NCI-H510A treated with DMSO at 0.1 percent for 48 hours (cell line): ENCODE results near the gene FOXP1.

Source experiments
- DNase-seq: peaks from one replicate; lab custom pipeline; 2025; lab: John Stamatoyannopoulos, UW

Gene FOXP1

DNA sequence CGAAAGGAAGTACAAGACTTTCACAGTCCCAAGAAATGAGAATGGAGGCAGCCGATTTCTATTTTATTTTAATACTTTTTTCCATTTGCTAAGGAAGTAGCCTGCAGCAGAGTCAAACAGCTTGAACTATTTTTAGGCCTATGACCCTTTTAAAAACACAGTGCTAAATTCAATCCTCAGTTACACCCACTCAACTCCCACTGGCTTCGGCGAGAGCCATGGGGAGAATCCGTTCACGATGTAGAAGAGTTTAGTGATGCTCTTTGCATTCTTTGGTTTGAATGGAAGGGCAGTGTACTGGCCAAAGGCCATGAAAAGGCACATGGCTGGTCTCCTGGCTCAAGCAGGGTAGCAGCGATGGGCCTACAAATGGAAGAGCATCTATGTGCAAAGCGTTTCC lies 343.5 kb downstream of the FOXP1 start:
- DNase-seq, result no peak

- DNase-seq, result no peak
Observed at GRCh38 chr3:71238355-71238757, 345.2 kb downstream of the FOXP1 start.

DNA sequence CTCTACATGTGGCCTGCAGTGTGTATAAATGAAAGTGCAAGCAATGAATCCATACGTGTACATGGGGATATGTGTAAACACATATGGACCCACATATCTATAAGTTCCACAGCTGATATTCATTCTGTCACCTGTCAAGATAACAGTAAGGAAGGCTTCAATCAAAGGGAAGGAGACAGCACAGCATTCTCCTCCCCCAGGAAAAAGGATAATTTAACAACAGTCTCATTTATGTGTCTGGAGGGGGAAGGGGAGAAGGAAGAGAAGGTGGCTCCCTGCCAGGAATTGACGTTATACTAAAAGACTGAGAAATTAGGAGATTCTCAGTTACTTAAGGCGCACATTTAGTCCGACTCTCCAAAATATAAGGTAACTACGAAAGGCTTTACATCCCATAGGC lies 345.9 kb downstream of the FOXP1 start:
- no peak for DNase-seq

DNA sequence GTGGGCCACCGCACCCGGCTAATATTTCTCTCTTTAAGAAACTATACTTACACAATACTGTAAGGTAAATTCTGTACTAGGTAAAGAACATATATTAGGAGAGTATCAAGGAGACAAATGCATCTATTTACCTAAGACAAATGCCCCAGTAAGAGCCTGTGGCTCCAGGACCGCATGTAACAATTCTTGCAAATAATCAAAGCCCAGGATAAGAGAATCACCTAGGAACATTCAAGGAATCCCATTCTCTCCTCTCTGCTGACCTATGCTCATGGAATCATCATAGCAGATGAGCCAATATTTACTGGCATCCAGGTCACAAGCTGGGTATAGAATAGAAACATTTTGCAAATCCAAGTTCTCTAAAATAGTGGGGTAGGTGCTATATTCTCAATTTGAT lies 347.7 kb downstream of the FOXP1 start:
- no peak for DNase-seq

DNA sequence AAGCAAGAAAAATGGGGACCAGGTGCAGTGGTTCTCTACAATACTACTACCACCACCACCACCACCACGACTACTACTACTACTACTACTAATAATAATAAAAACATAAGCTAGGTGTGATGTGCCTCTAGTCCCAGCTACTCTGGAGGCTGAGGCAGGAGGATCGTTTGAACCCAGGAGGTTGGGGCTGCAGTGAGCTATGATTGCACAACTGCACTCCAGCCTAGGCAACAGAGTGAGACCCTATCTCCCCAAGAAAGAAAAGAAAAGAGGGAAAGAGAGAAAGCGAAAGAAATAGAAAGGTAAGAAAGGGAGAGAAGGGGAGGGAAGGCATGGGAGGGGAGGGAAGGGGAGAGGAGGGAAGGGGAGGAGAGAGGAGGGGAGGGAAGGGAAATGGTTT lies 350.6 kb downstream of the FOXP1 start:
- no peak for DNase-seq

- DNase-seq, result no peak
Observed at GRCh38 chr3:71232175-71232679, 351.3 kb downstream of the FOXP1 start.

DNA sequence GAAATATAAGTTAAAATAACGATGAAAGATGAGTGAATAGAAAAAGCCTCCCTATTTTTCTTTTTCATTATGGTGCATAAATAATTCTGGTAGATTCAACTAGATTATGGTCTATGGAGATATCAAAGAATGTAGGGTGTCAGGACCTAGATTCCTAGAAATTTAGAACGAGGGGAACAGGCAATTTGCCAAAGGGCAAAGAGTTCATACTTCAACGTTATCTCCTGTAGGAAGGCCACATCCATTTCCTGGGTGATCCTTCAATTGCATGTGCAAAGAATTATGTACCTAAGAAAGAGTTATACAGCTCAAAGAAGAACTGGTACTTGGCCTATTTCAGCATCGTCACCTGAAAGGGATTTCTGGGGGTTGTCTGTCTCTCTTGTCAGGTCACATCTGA lies 351.8 kb downstream of the FOXP1 start:
- no peak for DNase-seq

DNA sequence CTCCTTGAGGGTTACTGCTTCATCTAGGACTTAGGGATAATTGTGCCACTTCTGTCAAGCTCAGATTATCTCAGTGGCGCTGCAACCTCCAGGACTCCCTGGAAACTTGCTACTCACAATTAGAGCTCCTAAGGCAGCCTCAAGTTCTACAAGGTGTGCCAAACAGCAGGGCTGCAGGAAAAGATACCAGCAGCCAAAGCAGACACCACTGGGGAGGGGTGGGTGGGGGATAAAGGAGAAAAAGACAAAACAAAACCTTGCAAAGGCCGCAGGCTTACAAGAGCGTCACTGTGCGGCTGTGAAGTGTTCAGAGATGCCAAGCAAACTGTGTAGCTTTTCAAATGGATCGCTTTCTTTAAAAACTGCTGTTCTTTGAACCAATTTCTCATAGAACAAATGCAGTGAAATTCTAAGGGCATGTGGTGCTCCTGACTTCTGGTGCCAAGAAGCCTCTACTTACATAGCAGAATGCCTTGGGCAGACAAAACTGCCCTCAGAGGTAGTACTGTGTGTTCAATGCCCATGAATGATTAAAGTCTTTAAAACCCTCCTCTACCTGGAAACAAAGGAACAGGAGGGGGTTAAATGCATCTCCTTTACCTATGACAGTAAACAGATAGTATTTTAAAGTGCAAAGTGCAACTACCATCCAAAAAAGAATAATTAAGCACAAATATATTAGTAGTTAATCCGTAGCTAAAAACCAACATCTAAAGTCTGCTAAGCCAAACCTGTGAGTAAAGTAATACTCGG lies 353.4 kb downstream of the FOXP1 start:
- no peak for DNase-seq

DNA sequence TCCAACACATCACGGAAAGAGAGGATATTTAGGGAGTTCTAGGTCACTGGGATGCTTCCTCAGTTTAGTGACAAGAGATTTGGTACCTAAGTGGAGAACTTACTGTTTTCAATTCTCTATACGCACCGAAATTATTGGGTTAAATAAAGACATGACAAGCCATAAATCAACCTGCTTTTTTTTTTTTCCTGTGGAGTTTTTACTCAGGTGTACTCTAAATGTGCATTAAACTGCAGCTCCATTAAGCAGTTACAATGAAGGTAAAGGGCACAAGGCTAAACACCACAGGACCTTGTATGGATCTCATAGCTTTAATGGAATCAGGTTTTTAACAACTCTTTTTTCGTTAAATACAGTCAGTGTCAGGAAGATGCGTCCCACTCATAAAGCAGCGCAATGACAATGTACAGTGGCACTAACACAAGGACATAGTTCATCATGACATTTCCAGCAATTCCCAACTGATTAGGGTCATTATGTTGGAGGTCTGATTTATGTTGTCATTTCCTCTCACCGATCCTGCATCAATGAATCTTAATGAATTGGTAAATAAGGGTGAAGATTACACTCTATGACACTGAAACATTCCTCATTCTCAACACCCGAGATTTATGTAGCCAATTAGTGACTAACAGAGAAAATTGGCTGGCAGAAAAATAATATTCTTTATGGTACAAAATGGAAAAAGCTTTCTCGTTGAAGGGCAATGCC lies 355.2 kb downstream of the FOXP1 start:
- DNase-seq, result no peak

DNA sequence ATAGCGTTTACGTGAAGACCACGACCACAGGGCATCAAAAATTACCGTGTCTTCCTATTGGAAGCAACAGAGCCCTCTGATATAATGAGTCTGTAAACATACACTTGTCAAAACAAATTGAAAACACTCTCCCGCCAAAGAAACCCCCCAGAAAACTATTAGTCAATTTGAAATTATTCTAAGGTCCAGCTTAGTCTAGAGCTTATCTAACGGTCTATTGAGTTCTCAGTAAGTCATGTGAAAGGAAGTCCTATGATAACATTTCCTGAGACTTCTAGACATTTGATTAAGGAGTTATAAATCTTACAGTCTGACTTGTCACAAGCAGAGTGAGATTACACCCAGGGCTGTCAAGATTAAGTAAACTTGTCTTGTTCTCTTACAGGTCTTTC lies 356.3 kb downstream of the FOXP1 start:
- DNase-seq, result no peak

- DNase-seq, result no peak
Observed at GRCh38 chr3:71226565-71227269, 356.8 kb downstream of the FOXP1 start.

DNA sequence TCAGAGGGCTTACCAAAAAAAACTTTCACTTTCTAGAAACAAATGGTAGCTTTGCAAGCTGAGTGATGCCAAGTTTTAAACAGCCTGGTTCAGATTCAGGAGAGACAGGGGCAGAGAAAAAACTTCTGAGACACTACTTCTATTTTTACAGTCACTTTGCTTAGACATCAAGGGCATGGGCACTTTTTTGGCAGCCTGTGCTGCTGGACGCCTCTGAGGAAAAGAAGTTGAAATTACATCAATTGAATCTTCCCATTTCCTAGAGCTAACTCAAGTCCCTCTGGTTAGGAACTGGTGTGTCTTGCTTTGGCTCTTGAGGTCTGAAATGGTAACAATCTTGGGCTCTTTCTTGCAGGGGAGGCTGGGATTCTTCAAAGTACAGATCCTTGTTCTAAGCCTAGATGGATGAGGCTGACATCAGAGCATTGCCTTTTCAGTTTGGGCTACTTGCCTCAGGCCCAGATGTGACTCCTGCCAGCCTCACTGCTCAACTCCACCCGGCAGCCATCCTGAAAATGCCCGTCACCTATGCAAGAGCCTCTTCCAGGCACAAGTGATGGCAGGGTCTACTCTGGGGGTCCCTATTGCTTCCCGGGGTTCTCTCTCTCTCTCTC lies 357.5 kb downstream of the FOXP1 start:
- DNase-seq, result no peak

DNA sequence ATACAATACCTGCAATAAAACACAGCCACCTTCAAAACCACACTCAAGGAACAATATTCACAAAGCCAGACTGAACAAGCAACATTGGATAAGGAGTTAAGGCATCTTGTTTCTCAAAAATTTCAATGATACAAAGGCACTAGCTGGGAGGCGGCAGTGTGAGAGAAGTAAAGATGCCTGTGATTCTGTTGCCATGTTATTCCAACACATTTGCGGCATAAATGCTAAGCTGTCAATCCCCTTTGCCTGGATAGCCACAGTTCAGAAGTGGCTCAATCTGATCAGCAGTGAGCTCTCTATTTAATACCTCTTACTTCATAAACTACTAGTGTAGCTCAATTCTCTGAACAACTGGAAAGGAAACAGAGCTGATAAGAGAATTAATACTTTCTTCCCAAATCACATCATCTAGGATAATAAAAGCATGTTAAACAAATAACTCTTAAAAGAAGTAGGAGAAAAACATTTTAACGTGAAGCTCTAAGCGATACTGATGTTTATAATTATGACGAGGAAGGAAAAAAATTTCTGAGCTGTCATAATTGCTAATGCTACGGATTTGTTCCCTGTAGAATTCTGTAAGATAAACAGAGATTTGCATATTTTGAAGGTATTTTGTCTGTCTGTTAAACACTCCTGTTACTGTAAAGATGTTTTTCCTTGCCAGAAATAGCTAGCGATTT lies 358.4 kb downstream of the FOXP1 start:
- DNase-seq, result no peak

DNA sequence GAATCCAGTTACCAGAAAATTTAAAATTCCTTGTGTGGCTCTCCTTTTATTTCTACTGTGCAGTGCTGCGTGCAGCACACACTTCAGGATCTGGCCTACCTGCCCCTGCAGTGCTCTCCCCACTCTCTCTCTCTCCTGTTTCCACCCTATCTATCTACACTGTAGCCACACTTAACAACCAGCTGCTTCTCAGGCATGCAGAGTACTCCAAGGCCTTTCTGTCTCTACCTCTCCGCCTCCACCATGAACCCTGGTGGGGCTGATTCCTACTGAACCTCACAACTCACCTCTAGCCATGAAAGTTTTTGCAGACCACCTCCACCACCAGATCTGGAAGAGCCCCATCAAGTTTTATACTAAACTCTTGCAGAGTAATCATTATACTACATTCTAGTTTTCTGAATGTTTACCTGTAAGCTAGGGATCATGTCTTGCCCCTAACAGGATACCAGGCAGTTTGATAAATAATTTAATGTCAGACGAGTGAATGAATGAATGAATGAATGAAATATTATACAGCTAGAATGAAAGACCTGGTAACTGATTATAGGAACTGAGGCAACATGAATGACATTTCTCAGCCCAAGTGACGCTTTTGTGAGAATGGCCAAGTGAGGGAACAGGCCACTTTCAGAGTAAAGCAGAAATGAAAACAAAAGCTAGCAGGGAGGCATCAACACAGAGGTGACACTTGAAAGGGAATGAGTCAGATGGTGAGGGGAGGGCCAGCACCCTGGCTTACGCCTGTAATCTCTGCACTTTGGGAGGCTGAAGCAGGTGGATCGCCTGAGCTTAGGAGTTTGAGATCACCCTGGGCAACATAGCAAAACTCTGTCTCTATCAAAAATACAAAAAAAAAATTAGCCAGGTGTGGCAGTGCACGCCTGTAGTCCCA lies 363.5 kb downstream of the FOXP1 start:
- DNase-seq, result peak; percentile 21

- DNase-seq, result no peak
Observed at GRCh38 chr3:71218508-71218907, 365.0 kb downstream of the FOXP1 start.

GRCh38 chr3:71217640-71218222 lies 365.8 kb downstream of the FOXP1 start:
- peak; percentile 92 for DNase-seq

DNA sequence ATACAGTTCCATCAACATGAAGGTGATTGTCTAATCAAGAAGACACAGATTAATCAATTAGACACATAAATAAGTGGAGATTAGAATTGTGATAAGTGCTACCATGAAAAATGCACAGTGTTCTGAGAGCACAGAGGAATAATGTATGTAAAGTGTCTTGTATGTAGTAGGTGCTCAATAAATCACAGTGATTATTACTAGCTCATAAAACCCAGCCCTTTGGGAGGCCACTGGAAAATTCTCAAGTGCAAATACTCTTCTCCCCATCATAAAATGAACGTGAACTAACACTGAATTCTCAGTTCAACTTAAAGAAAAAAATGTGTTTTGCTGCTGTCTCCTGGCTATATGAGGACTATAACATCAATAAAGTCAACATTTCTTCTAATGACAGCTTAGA lies 368.2 kb downstream of the FOXP1 start:
- no peak for DNase-seq

DNA sequence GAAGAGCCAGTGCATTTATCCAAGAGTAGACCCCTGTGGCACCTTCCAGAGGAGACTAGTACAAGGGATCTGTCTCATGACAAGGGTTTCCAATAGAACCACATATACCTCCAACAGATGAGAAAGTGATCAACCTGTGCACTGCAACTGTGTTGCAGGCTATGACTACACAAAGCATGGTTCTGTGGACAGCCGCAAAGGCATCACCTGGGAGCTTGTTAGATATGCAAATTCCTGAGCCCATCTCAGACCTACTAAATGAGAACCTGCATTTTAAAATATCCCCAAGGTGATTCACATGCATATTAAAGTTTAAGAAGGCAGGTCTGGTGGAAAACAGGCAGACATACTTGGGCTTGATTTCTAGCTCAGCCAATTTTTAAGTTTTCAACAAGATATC lies 368.7 kb downstream of the FOXP1 start:
- no peak for DNase-seq

- DNase-seq, result no peak
Observed at GRCh38 chr3:71214016-71214415, 369.5 kb downstream of the FOXP1 start.

DNA sequence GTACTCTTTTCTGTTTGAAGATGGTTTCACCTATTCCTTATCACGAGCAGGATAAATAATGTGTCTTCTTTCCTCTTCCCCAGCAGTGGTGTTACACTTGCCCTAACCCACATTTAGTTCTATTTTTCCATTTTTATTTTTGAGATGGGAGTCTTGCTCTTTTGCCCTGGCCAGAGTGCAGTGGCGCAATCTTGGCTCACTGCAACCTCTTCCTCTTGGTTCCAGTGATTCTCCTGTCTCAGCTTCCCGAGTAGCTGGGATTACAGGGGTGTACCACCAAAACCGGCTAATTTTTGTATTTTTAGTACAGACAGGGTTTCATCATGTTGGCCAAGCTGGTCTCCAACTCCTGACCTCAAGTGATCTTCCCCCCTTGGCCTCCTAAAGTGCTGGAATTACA lies 372.4 kb downstream of the FOXP1 start:
- no peak for DNase-seq
